ENCODE measurements around the gene WRAP53.

The WRAP53 gene

DNA sequence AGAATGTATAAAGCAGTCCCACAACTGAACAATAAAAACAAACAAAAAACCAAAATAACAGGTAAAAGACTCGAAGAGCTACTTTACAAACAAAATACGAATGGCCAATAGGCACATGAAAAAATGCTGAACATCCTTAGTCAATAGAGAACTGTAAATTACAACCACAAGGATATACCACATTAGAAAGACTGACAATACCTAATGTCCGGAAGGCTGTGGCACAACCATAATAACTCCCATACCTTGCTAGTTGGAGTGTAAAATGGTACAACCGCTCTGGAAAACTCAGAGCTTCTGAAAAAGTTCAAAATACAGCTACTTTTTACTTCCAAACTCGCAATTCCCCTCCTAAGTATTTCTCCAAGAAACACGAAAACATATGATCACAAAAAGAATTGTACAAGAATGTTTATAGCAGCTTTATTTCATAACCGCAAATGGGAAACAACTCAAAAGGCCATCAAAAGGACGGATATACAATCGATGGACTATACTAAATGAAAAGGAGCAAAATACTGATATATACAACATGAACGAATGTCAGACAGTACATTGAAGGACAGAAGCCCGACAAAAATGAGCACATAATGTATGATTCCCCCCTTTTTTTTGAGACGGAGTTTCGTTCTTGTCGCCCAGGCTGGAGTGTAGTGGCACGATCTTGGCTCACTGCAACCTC, 3.3 kb upstream of the WRAP53 start:
- no peak for DNase-seq

DNA sequence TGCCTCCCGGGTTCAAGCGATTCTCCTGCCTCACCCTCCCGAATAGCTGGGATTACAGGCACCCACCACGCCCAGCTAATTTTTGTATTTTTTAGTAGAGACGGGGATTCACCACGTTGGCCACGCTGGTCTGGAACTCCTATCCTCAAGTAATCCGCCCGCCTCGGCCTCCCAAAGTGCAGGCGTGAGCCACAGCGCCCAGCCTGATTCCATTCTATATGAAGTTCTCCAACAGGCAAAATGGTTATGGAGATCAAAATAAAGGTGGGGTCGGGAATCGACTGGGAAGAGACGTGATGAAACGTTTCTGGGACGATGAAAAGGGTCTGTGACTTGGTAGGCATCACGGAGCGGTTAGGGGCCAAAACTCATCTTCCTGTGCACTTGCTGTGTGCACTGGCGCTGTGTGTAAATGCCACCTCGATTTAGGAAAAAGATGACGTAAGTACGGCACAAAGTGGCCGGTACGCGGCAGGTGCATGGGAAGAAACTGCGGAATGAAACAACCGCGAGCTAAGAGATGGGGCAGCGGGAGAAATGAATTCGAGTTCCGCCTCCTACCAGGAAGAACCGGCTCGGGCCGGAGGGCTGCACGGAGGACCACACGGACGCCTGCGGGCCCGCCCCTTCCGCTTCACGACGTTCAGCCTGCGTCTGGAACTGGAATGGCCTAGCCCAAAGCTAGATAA, 2.6 kb upstream of the WRAP53 start:
- DNase-seq = peak; percentile 85

DNA sequence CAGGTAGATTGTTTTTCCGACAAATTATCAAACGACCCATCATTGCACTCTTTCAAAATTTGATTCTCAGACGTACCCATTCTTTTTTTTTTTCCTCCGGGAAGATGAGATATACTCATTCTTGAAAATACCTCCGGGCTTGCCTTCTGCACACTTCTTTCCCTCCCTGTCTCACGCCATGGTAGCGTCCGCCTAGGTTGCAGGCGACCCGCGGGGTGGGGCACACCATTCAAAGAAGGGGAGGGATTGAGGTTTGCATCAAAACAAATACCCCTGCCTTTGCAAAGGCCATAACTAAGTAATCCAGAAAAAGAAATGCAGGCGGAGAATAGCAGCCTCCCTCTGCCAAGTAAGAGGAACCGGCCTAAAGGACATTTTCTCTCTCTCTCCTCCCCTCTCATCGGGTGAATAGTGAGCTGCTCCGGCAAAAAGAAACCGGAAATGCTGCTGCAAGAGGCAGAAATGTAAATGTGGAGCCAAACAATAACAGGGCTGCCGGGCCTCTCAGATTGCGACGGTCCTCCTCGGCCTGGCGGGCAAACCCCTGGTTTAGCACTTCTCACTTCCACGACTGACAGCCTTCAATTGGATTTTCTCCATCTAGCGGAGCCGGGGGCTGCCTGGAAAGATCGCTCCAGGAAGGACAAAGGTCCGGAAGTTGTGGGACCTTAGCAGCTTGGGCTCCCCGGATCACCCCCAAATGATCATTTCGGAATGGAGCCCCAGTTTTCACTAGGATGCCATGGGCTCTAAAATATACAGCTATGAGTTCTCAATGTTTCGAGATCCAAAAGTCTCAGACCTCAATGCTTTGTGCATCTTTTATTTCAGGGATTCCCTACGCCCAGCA, 1.8 kb upstream of the WRAP53 start:
- DNase-seq = peak; percentile 78

DNA sequence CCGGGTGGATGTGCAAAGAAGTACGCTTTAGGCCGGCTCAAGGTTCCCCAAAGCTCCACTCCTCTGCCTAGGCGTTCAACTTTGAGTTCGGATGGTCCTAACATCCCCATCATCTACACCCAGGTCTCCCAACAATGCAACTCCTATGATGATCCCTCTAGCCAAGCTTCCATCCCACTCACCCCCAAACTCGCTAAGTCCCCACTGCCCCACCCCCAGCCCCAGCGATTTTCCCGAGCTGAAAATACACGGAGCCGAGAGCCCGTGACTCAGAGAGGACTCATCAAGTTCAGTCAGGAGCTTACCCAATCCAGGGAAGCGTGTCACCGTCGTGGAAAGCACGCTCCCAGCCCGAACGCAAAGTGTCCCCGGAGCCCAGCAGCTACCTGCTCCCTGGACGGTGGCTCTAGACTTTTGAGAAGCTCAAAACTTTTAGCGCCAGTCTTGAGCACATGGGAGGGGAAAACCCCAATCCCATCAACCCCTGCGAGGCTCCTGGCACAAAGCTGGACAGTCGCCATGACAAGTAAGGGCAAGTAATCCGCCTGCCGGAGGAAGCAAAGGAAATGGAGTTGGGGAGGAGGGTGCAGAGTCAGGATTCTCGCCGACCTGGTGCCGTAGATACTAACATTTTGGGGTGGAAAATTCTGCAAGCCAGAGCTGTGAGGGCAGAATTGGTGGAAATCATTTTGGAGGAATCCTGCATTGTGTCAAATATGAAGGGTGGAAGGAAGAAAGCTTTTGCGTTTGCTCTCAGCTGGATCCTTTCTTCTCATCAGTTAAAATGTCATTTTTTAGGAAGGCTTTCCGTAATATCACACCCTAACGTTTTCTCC, 987 bp upstream of the WRAP53 start, which contains the start of gene TP53:
Gene TP53, minus strand, starts transcription at position 419 of the 836 bp plus-strand sequence. CDS start 10,896 bp downstream, outside the sequence.
- DNase-seq = peak; percentile 89

DNA sequence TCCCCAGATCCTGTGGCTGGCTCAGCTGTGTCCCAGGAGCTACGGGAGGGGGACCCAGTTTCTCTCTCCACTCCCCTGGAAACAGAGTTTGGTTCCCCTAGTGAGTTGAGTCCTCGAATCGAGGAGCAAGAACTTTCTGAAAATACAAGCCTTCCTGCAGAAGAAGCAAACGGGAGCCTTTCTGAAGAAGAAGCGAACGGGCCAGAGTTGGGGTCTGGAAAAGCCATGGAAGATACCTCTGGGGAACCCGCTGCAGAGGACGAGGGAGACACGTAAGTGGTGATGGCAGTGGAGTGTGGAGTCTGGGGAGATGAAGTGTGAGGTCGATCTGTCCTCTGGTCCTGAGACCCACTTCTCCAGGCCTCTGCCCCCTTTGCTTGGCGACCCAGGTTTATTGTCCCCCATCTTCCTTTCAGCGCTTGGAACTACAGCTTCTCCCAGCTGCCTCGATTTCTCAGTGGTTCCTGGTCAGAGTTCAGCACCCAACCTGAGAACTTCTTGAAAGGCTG, 585 bp downstream of the WRAP53 start:
- DNase-seq = no peak

DNA sequence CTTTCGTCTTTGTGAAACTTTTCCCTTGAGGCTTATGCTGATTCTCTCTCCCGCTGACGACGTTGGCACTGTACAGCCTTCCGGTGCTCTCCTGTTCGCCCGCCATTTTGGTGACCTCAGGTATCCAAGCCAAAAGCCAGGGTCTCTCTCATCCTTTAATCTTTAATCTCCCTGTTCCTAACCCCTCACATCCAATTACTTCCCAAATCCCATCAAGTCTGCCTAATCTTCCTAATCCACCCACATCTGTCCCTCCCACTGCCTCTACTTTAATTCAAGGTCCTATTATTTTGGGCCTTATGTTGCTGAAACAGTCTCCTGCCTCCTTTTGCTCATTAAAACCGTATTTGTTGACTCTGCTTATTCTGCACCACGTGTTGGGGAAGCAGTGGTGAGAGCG, 7.3 kb downstream of the WRAP53 start:
- DNase-seq = no peak

DNA sequence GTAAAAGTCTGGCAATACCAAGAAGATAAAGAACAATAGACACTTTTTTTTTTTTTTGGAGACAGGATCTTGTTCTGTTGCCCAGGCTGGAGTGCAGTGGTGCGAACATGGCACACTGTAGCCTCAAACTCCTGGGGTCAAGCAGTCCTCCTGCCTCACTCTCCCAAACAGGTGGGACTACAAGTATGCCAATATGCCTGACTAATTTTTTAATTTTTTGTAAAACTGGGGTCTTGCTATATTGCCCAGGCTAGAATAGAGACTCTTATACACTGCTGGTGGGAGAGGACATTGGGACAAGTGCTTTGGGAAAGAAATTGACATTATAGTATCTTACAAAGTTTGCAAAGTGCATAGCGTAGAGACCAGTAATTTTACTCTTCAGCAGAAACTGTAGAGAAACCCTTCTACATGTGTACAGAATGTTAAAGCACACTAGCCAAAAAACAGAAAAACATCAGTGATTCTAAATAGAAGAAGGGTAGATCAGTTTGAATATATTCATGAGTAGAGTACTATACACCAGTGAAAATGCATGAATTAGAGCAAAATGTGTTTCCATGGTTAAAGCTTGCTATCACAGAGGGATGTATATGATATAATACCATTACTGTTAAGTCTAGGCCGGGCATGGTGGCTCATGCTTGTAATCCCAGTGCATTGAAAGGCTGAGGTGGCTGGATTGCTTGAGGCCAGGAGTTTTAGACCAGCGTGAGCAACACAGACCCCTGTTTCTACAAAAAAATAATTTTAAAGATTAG, 9.7 kb downstream of the WRAP53 start:
- no peak for DNase-seq

DNA sequence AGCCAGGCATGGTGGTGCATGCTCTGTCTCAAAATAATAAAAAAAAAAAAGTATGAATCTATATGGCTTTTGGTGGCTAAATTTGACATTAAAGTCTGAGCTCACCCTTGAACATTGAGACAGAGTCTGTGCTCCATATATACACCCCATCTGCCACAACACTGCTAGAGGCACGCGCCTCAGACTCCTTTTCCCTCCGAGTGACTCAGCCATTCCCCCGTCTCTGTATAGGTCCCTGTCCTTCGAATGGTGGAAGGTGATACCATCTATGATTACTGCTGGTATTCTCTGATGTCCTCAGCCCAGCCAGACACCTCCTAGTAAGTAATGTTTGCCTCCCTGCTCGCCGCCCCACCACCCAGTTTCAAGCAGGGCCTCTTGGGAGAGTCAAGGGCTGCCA, 12.2 kb downstream of the WRAP53 start:
- DNase-seq = no peak

DNA sequence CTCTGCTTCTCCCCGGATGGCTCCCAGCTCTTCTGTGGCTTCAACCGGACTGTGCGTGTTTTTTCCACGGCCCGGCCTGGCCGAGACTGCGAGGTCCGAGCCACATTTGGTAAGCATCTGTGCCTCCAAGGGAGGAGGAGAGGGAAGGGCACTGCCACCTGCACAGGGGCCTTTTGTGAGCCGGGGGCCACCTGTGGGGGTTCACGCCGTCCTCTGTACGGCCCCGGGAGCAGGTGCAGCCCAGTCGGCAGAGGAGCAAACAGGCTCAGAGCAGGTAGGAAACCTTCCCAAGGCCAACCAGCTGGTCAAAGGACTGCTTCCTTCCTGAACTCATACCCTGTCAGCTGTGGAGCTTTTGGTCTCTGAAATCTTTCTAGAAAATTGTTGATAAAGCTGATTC, 13.4 kb downstream of the WRAP53 start:
- no peak for DNase-seq

DNA sequence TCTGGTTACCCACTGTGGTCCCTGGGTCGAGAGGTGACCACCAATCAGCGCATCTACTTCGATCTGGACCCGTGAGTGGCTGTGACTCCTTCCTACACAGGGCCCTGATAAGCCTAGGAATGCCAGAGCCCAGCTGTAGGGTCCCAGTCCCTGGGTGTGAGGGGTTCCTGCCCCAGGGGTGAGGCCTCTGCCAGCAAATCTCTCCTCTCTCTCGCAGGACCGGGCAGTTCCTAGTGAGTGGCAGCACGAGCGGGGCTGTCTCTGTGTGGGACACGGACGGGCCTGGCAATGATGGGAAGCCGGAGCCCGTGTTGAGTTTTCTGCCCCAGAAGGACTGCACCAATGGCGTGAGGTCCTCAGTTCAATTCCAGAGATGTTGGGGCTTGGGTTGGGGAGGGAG, 14.5 kb downstream of the WRAP53 start:
- no peak for DNase-seq

DNA sequence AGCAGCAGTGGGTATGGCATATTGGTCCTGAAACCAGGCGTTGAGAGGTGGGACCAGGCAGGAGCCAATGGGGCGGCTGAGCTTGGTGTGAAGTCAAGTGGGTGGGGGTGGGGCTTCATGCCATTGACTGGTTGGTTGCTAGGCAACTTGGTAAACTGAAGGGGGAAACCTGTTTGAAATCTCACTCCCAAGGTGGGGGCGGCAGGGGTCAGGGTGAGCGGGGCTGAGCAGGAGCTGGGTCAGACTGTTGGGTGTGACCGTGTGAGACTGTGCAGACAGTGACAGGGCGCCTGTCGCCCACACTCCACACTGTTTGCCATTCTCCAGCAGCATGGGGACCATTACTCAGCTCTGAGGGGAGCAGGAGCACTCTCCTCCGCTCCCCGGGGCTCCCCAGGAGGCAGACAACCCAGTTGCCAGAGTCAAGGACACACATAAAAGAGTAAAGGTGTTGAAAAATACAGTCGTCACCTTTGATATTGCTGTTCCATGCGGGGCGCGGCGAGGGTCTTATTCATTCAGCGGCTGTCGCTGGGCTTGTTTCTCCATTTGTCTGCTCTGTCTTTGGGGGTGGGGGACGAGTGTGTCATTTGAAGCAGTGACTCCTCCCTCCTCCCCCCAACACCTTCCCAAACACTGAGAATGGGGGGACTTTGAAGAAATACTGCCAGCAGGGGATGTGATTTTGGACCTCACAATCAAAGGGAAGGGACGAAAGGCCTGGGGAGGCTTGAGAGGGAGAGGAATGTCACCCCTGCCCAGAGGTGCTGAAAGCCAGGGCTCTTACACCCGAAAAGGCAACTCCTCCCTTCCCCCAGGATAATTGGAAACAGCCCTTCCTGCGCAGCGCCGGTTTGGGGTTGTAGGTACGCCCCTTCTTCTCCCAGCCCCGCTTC, 15.6 kb downstream of the WRAP53 start:
- DNase-seq = no peak

DNA sequence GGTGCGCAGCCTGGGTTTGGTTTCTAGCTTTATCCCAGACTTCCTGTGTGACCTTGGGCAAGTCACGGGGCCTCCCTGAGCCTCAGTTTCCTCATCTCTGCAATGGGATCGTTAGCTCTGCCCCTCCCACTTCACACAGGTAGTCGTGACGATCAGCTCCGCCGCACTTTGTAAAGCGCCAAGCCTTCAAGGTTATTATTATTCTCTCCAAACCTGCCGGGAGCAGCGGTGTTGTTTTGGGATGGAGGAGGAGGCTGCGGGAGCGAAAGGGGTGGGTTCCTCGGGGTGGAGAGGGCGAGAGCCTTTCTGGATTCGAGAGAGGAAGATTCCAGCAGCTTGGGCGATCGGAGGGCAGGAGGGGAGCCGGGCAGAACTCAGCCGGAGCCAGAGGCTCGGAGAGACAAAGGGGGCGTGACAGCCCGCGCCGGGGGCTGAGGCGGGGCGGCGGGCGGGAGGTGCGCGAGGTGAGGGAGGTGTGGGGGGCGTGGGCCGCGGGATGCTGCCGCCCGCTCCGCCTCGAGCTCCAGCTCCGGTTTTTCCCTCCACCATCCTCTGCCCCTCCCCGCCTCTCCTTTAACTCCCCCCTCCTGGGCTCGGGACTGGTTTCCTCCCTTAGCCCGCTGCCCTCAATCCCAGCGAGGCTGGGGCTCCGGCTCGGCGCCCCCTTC, 16.5 kb downstream of the WRAP53 start, which contains the start of gene EFNB3:
Gene EFNB3, plus strand, starts transcription at position 602 of the 668 bp plus-strand sequence. CDS start 397 bp downstream, outside the sequence.
- peak; percentile 6 for DNase-seq

DNA sequence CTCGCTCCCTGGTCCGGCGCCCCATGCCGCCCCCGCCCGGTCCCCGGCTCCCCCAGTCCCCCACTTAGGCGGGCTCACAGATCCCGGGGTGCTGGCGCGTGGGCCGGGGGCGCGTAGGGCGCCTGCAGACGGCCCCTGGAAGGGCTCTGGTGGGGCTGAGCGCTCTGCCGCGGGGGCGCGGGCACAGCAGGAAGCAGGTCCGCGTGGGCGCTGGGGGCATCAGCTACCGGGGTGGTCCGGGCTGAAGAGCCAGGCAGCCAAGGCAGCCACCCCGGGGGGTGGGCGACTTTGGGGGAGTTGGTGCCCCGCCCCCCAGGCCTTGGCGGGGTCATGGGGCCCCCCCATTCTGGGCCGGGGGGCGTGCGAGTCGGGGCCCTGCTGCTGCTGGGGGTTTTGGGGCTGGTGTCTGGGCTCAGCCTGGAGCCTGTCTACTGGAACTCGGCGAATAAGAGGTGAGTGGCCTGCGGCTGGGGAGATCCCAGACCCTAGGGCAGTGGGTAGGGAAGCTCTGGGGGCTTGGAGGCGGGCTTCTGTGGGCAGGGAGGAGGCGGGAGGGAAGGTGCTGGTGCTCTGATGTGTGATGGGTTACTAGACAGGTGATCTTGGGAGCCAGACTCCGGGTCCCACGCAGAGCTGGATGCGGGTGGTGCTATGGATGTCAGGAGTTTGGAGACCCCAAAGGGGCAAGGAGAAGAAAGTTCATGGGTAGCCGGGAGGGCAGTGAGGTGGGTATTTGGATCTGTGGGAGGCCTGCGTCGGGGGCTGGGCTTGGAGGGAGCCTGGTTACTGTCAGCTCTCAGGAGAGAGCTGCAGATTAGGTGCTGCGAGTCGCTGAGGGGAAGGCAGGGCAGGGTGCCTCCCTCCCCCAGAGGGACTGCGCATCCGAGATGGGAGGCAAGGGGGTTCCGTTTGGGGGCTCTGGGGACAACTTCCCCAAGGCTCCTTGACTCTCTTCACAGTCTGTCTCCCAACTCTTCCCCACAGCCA, 17.3 kb downstream of the WRAP53 start:
- no peak for DNase-seq

DNA sequence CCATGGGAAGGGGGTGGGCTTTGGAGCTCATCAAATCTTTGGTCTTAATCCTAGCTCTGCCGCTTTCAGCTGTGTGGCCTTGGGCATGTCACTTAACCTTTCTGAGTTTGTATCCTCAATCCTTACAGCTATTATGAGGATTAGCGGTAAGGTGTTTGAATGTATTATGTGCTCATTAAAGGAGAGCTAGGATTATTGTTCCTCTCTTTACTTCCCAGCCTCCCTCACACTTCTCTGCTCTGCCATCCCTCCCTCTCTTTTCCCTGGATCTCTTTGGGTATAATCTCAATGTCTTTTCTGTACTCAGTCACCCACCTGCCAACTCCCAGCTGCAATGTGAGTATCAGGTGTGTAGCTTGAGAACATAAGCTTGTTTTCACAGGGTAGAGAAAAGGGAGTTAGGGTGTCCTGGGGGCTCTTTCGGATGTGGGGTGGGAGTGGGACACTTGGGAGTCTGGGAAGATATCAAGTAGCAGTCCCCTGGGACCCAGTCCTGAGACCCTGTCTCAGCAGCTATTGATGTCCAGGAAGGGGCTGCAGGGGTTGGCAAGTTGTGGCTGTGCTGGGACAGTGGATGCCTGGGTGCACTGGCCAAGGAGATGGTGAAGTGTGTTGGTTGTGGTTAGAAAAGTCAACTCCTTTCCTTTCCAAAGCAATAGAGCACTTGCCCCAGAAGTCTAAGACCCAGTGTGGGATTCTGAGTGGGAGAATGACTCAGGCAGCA, 18.5 kb downstream of the WRAP53 start:
- no peak for DNase-seq

DNA sequence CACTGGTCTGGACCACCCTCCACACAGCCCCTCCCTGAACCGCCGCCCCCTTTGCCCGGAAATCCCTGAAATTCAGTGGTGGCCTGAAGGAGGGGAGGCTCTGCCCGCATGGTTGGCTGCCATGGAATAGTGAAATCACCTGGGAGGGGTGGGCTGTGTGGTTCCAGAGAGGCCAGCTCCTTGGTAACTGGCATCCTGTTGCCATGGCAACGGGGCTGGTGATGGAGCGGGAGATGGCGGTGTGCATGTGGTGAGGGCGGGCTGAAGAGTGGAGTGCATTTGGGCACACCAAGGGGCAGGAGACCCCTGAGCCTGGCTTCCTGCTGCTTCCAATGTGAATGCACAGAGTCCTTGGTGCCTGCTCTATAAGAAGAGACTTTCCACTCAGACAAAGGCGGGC, 19.2 kb downstream of the WRAP53 start:
- no peak for DNase-seq

DNA sequence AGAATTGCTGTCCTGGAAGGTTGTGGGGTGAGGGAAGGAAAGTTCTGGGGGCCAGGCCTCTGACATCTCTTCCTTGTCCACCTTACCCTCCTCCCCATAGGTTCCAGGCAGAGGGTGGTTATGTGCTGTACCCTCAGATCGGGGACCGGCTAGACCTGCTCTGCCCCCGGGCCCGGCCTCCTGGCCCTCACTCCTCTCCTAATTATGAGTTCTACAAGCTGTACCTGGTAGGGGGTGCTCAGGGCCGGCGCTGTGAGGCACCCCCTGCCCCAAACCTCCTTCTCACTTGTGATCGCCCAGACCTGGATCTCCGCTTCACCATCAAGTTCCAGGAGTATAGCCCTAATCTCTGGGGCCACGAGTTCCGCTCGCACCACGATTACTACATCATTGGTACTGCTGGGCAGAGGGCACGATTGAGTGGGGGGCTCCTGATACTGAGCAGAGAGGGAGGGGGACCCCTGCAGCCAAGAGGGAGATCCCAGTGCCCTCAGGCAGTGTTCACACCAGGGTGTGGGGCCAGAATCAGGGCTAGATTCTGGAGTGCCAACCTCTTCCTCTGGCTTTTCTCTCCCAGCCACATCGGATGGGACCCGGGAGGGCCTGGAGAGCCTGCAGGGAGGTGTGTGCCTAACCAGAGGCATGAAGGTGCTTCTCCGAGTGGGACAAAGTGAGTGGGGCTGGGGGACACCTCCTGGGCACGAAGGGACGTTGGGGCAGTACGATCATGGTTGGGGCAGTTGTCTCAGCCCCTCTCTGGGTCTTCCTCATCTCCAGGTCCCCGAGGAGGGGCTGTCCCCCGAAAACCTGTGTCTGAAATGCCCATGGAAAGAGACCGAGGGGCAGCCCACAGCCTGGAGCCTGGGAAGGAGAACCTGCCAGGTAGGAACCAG, 19.8 kb downstream of the WRAP53 start:
- DNase-seq = no peak

DNA sequence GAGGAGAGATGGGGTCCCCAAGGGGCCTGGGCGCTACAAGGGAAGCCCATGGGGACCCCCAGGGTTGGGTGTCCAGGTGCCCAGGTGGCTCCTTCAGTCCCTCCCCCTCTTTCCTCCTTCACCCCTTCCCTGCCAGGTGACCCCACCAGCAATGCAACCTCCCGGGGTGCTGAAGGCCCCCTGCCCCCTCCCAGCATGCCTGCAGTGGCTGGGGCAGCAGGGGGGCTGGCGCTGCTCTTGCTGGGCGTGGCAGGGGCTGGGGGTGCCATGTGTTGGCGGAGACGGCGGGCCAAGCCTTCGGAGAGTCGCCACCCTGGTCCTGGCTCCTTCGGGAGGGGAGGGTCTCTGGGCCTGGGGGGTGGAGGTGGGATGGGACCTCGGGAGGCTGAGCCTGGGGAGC, 20.8 kb downstream of the WRAP53 start:
- no peak for DNase-seq
